K562 (cell line): ENCODE results near the gene ENTPD6. TPM values are rescaled to one million over a fixed set of nuclear protein-coding genes. Genes with fewer than 3 reads are reported as not detected.
"Not testable (repeated sequence)": the region's sequence is repeated elsewhere in the genome, so short reads cannot be mapped to it uniquely, and the experiment has no call there.

ENCODE experiments used
- ATAC-seq: fragments of 200-7000 bp; cut with Tn5 transposase; 3 replicates; pipeline ENCODE4 v1.9.1; 2020; ENCODE audit warnings: moderate library complexity
- BruUV-seq: library from RNA; stranded (reverse); fragments of 400-500 nt; replicated peaks from 2 replicates; lab custom pipeline; 2021; lab: Mats Ljungman, UMichigan
- CTCF ChIA-PET: fragments of 300-600 bp; formaldehyde crosslinking; extraction: SDS; loops from one replicate; lab custom pipeline; 2021; ENCODE audit warnings: low intra/inter-chr PET ratio; lab: Yijun Ruan, JAX
- POLR2A ChIA-PET: fragments of 300-600, 350-650 bp; sonication (Branson Sonifier 250); formaldehyde crosslinking; extraction: SDS; loops from one replicate; lab custom pipeline; 2021; ENCODE audit warnings: antibody characterized with exemption, inconsistent platforms; lab: Yijun Ruan, JAX
- DNase-seq, 4 experiments: peaks; one replicate each; pipeline versions ENCODE4 v3.0.0 to v3.0.0-alpha.2; 2011 to 2018; ENCODE audit warnings: low spot score in 3 of 4, mixed read lengths in 3 of 4; ENCODE audit errors: extremely low read depth in 1 of 4
- FAIRE-seq: peaks from 2 replicates; lab custom pipeline; 2011; peaks lifted over from hg19 to GRCh38; lab: Jason Lieb, UNC
- H2AFZ ChIP-seq: 2 replicates; pipeline ENCODE4 v1.6.0; 2011; ENCODE audit warnings: low read depth, low read length, control low read depth, inconsistent platforms
- H3K27ac ChIP-seq: fragments of 200-600 bp; 3 replicates; pipeline ENCODE4 v1.8.0; 2011; ENCODE audit warnings: low read depth, mild to moderate bottlenecking, control low read depth, inconsistent platforms, low read length, moderate library complexity, mixed read lengths; ENCODE audit errors: extremely low read depth
- H3K27me3 ChIP-seq, 2 experiments: fragments of 300-600 bp in 1 of 2; 2 replicates in 1 of 2; 3 replicates in 1 of 2; pipeline versions ENCODE4 v1.6.0 to v1.8.0; 2011; ENCODE audit warnings: inconsistent platforms in 2 of 2, low read length in 2 of 2, mild to moderate bottlenecking in 1 of 2, mixed read lengths in 1 of 2, moderate library complexity in 1 of 2; ENCODE audit not compliant: control insufficient read depth in 2 of 2, insufficient read depth in 2 of 2
- H3K36me3 ChIP-seq: fragments of 300-600 bp; 3 replicates; pipeline ENCODE4 v1.8.0; 2011; ENCODE audit warnings: mild to moderate bottlenecking, low read length, inconsistent platforms; ENCODE audit not compliant: control insufficient read depth, insufficient read depth
- H3K4me1 ChIP-seq, 2 experiments: fragments of 200-600 bp in 1 of 2; replicated peaks in 1 of 2; 2 replicates in 1 of 2; 3 replicates in 1 of 2; pipeline versions ENCODE4 v1.5.1 to v1.8.0; 2011; ENCODE audit warnings: inconsistent platforms in 2 of 2, low read length in 2 of 2, mild to moderate bottlenecking in 1 of 2, mixed read lengths in 1 of 2, moderate library complexity in 1 of 2; ENCODE audit not compliant: control insufficient read depth in 2 of 2, insufficient read depth in 2 of 2
- H3K4me2 ChIP-seq: 2 replicates; pipeline ENCODE4 v1.6.1; 2011; ENCODE audit warnings: low read length, control low read depth, inconsistent platforms, mixed read lengths; ENCODE audit not compliant: insufficient read depth
- H3K4me3 ChIP-seq: fragments of 200-600 bp; sonication (generic), shearing (Covaris generic); 2 replicates; pipeline ENCODE4 v1.5.1; 2016; ENCODE audit warnings: control low read depth, inconsistent platforms
- H3K79me2 ChIP-seq: fragments of 200-600 bp; 3 replicates; pipeline ENCODE4 v1.8.0; 2011; ENCODE audit warnings: low read length, inconsistent platforms; ENCODE audit not compliant: control insufficient read depth, insufficient read depth
- H3K9ac ChIP-seq, 2 experiments: 2 replicates each; pipeline versions ENCODE4 v1.6.0 to v1.6.1; 2011; ENCODE audit warnings: low read depth in 2 of 2, low read length in 2 of 2, control low read depth in 1 of 2, inconsistent platforms in 1 of 2, mild to moderate bottlenecking in 1 of 2, mixed read lengths in 1 of 2; ENCODE audit not compliant: insufficient read depth in 1 of 2
- H3K9me1 ChIP-seq: one replicate; pipeline ENCODE4 v1.6.0; 2011; ENCODE audit warnings: inconsistent platforms, mild to moderate bottlenecking, low read length, moderate library complexity; ENCODE audit not compliant: control insufficient read depth, insufficient read depth
- H3K9me3 ChIP-seq: replicated peaks from 2 replicates; pipeline ENCODE4 v1.5.1; 2011; ENCODE audit warnings: low read depth, low read length, inconsistent platforms; ENCODE audit not compliant: control insufficient read depth, insufficient read depth
- H4K20me1 ChIP-seq: replicated peaks from 2 replicates; pipeline ENCODE4 v1.6.1; 2011; ENCODE audit warnings: low read length, inconsistent platforms, mixed read lengths; ENCODE audit not compliant: control insufficient read depth, insufficient read depth
- CXXC5 ChIP-seq: fragments of 250-450 bp; sonication (Bioruptor Pico); IDR thresholded peaks from 2 replicates; pipeline ENCODE4 v1.8.0; 2022; ENCODE audit warnings: inconsistent platforms, mild to moderate bottlenecking, moderate library complexity
- DMBX1 ChIP-seq: fragments of 250-450 bp; sonication (Bioruptor Pico); IDR thresholded peaks from 2 replicates; pipeline ENCODE4 v1.8.0; 2022; ENCODE audit warnings: inconsistent platforms, mild to moderate bottlenecking, moderate library complexity, borderline replicate concordance
- IRF9 ChIP-seq: fragments of 450-650 bp; IDR thresholded peaks from 2 replicates; pipeline ENCODE4 v1.6.1; 2016; ENCODE audit warnings: missing biosample characterization, missing genetic modification characterization
- KLF6 ChIP-seq: fragments of 250-450 bp; sonication (Bioruptor Pico); IDR thresholded peaks from 2 replicates; pipeline ENCODE4 v1.4.0; 2020; ENCODE audit warnings: mild to moderate bottlenecking, moderate library complexity, borderline replicate concordance
- MEF2D ChIP-seq: conservative IDR thresholded peaks from 2 replicates; pipeline ENCODE4 v1.6.1; 2016; ENCODE audit warnings: low read depth, missing genetic modification characterization, missing compliant biosample characterization
- NR2C1 ChIP-seq, 2 experiments: fragments of 450-650 bp; IDR thresholded peaks; 2 replicates each; pipeline ENCODE4 v1.6.1; 2017; ENCODE audit warnings: mild to moderate bottlenecking in 2 of 2, antibody characterized with exemption in 1 of 2, inconsistent platforms in 1 of 2, missing compliant biosample characterization in 1 of 2, missing genetic modification characterization in 1 of 2
- NR4A1 ChIP-seq, 2 experiments: fragments of 250-450 bp in 1 of 2; fragments of 450-650 bp in 1 of 2; sonication (Bioruptor Pico) in 1 of 2; IDR thresholded peaks; 2 replicates each; pipeline versions ENCODE4 v1.4.0 to v1.6.1; 2016 to 2020; ENCODE audit warnings: mild to moderate bottlenecking in 2 of 2, missing compliant biosample characterization in 1 of 2, missing genetic modification characterization in 1 of 2, moderate library complexity in 1 of 2
- PTRF ChIP-seq: fragments of 450-650 bp; IDR thresholded peaks from 2 replicates; pipeline ENCODE4 v1.6.1; 2016; ENCODE audit warnings: mild to moderate bottlenecking, missing genetic modification characterization, missing compliant biosample characterization
- PTTG1 ChIP-seq: fragments of 450-650 bp; IDR thresholded peaks from 2 replicates; pipeline ENCODE4 v1.6.1; 2016; ENCODE audit warnings: low read depth, mild to moderate bottlenecking, missing genetic modification characterization, missing compliant biosample characterization
- ZNF175 ChIP-seq: fragments of 200-800 bp; sonication (Bioruptor generic); IDR thresholded peaks from 2 replicates; pipeline ENCODE4 v1.6.1; 2016; ENCODE audit warnings: low read depth, mild to moderate bottlenecking, missing genetic modification characterization, missing compliant biosample characterization
- WGBS: fragments of 100-300 bp; shearing (Covaris generic); methylation state at CpG from one replicate; pipeline ENCODE4 v1.1.6; 2016; ENCODE audit warnings: low coverage, mixed read lengths; ENCODE audit not compliant: insufficient coverage; ENCODE audit errors: missing lambda C conversion rate; 5-methylcytosine and 5-hydroxymethylcytosine counted together
- in situ Hi-C: fragments of 300-500 bp; cut with MboI; formaldehyde crosslinking; loops from 4 replicates; pipeline ENCODE4 v1.15.0; 2018; ENCODE audit warnings: inconsistent platforms, mixed read lengths
- intact Hi-C: fragments of 100-400 bp; cut with micrococcal nuclease; formaldehyde crosslinking; loops from 2 replicates; pipeline ENCODE4 v1.14.2; 2022
- polyA plus RNA-seq, 8 experiments: library from polyadenylated mRNA; depleted of rRNA in 4 of 8; stranded (reverse) in 5 of 8; unstranded in 3 of 8; fragments of >200 nt; fragmentation: Nextera tagmentation in 2 of 8; fragmentation: Illumina TruSeq in 1 of 8; extraction: Ambion mirVana in 2 of 8; extraction: Trizol in 1 of 8; gene quantifications; 2 replicates each; pipeline versions ENCODE4 v1.2.1 to v1.2.3, GENCODE V29; 2011 to 2014; ENCODE audit warnings: inconsistent platforms in 1 of 8, missing spikeins in 1 of 8
- total RNA-seq, 7 experiments: library from RNA; depleted of rRNA in 6 of 7; stranded (reverse); fragments of >200 nt in 6 of 7; fragmentation: Illumina TruSeq in 2 of 7; extraction: Trizol in 2 of 7; gene quantifications; 2 replicates each; pipeline versions ENCODE4 v1.2.1 to v1.2.3, GENCODE V29; 2011 to 2021; ENCODE audit warnings: low replicate concordance in 1 of 7
- TF ChIP-seq, protein P1 (sequence below): fragments of 450-650 bp; IDR thresholded peaks from 2 replicates; pipeline ENCODE4 v1.6.1; 2017; ENCODE audit warnings: antibody characterized with exemption, mild to moderate bottlenecking
- TF ChIP-seq, protein P2 (sequence below): fragments of 200-800 bp; sonication (Bioruptor generic); IDR thresholded peaks from 2 replicates; pipeline ENCODE4 v1.6.1; 2017; ENCODE audit warnings: missing genetic modification characterization, missing compliant biosample characterization

ENTPD6 gene
- total and polyA plus RNA-seq, 9 of the 15 experiments (the other 6 are each of a cell fraction or from before 2014, with no cell fraction given) = 0.82 to 36.8 (median 22.4) TPM

DNA sequence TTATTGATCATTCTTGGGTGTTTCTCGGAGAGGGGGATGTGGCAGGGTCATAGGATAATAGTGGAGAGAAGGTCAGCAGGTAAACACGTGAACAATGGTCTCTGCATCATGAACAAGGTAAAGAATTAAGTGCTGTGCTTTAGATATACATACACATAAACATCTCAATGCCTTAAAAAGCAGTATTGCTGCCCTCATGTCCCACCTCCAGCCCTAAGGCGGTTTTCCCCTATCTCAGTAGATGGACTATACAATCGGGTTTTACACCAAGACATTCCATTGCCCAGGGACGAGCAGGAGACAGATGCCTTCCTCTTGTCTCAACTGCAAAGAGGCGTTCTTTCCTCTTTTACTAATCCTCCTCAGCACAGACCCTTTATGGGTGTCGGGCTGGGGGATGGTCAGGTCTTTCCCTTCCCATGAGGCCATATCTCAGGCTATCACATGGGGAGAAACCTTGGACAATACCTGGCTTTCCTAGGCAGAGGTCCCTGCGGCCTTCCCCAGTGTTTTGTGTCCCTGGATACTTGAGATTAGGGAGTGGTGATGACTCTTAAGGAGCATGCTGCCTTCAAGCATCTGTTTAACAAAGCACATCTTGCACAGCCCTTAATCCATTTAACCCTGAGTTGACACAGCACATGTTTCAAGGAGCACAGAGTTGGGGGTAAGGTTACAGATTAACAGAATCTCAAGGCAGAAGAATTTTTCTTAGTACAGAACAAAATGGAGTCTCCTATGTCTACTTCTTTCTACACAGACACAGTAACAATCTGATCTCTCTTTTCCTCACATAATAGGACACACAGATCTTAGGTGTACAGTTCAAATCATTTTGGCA, 38.7 kb downstream of the ENTPD6 start:
- BruUV-seq; H3K27ac ChIP-seq; H3K9ac ChIP-seq; ATAC-seq; H3K9me3 ChIP-seq; H4K20me1 ChIP-seq; H3K9me1 ChIP-seq; H2AFZ ChIP-seq; H3K36me3 ChIP-seq; in situ Hi-C loops; CTCF ChIA-PET; H3K27me3 ChIP-seq; DNase-seq; H3K4me3 ChIP-seq; intact Hi-C loops; FAIRE-seq; H3K79me2 ChIP-seq; H3K4me2 ChIP-seq; TF ChIP-seq NR4A1 (CRISPR knock-in tag; IDR thresholded peaks at IDR 0.05); NR2C1 (IDR thresholded peaks at IDR 0.05): not testable (repeated sequence)
- WGBS = 24% methylated on average over 5 of the region's 8 CpGs
- peaks cover 14 to 28% of the 10 kb centered on the region in 2 experiments for H3K4me1 ChIP-seq
- POLR2A ChIA-PET = interaction anchor here (0.5 to 1.5 kb wide), 2 partner anchors 11 to 885 kb away, joined by 3 to 6 read pairs; no protein-coding TSS in a partner anchor
- TF ChIP-seq, protein P1, sequence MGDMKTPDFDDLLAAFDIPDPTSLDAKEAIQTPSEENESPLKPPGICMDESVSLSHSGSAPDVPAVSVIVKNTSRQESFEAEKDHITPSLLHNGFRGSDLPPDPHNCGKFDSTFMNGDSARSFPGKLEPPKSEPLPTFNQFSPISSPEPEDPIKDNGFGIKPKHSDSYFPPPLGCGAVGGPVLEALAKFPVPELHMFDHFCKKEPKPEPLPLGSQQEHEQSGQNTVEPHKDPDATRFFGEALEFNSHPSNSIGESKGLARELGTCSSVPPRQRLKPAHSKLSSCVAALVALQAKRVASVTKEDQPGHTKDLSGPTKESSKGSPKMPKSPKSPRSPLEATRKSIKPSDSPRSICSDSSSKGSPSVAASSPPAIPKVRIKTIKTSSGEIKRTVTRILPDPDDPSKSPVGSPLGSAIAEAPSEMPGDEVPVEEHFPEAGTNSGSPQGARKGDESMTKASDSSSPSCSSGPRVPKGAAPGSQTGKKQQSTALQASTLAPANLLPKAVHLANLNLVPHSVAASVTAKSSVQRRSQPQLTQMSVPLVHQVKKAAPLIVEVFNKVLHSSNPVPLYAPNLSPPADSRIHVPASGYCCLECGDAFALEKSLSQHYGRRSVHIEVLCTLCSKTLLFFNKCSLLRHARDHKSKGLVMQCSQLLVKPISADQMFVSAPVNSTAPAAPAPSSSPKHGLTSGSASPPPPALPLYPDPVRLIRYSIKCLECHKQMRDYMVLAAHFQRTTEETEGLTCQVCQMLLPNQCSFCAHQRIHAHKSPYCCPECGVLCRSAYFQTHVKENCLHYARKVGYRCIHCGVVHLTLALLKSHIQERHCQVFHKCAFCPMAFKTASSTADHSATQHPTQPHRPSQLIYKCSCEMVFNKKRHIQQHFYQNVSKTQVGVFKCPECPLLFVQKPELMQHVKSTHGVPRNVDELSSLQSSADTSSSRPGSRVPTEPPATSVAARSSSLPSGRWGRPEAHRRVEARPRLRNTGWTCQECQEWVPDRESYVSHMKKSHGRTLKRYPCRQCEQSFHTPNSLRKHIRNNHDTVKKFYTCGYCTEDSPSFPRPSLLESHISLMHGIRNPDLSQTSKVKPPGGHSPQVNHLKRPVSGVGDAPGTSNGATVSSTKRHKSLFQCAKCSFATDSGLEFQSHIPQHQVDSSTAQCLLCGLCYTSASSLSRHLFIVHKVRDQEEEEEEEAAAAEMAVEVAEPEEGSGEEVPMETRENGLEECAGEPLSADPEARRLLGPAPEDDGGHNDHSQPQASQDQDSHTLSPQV = peak; percentile 78
- TF ChIP-seq PTRF (tag) = peak; percentile 57; the same call in 1 of the 2 replicates
- 0 out of 2 replicates have a peak, but pooled peaks have one; percentile 62 for TF ChIP-seq KLF6 (CRISPR knock-in tag)
- TF ChIP-seq, protein P2, sequence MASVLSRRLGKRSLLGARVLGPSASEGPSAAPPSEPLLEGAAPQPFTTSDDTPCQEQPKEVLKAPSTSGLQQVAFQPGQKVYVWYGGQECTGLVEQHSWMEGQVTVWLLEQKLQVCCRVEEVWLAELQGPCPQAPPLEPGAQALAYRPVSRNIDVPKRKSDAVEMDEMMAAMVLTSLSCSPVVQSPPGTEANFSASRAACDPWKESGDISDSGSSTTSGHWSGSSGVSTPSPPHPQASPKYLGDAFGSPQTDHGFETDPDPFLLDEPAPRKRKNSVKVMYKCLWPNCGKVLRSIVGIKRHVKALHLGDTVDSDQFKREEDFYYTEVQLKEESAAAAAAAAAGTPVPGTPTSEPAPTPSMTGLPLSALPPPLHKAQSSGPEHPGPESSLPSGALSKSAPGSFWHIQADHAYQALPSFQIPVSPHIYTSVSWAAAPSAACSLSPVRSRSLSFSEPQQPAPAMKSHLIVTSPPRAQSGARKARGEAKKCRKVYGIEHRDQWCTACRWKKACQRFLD (CRISPR knock-in tag) = peak; percentile 72
- TF ChIP-seq MEF2D (tag) = peak; percentile 74
- TF ChIP-seq NR4A1 (tag; IDR thresholded peaks at IDR 0.05) = peak; percentile 68; the same call in 1 of the 2 replicates
- TF ChIP-seq CXXC5 = peak; percentile 53
- peak; percentile 73 for TF ChIP-seq PTTG1
- peak; percentile 60; the same call in 1 of the 2 replicates for TF ChIP-seq NR2C1 (tag; IDR thresholded peaks at IDR 0.05)
- TF ChIP-seq ZNF175 (CRISPR knock-in tag) = peak; percentile 69; the same call in 1 of the 2 replicates
- TF ChIP-seq DMBX1 = peak; percentile 93
- peak; percentile 47; the same call in 1 of the 2 replicates for TF ChIP-seq IRF9 (tag)
